ENCODE results near the gene POU2AF1.

GRCh38 chr11:111361874-111362273 lies 17.2 kb downstream of the POU2AF1 start:
- no peak for TF ChIP-seq POLR2AphosphoS5 (IDR thresholded peaks at IDR 0.05; ENCODE audit: low read depth, low read length)
- TF ChIP-seq, protein P1, sequence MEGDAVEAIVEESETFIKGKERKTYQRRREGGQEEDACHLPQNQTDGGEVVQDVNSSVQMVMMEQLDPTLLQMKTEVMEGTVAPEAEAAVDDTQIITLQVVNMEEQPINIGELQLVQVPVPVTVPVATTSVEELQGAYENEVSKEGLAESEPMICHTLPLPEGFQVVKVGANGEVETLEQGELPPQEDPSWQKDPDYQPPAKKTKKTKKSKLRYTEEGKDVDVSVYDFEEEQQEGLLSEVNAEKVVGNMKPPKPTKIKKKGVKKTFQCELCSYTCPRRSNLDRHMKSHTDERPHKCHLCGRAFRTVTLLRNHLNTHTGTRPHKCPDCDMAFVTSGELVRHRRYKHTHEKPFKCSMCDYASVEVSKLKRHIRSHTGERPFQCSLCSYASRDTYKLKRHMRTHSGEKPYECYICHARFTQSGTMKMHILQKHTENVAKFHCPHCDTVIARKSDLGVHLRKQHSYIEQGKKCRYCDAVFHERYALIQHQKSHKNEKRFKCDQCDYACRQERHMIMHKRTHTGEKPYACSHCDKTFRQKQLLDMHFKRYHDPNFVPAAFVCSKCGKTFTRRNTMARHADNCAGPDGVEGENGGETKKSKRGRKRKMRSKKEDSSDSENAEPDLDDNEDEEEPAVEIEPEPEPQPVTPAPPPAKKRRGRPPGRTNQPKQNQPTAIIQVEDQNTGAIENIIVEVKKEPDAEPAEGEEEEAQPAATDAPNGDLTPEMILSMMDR (IDR thresholded peaks at IDR 0.05; ENCODE audit: control extremely low read depth in 1 of 3, insufficient read depth in 1 of 3, low read depth in 1 of 3, low read length in 3 of 3) = no peak

All from H1 (cell line).